Type B pancreatic cell (in vitro differentiated cells): ENCODE results near the gene KMT2B. TPM values are rescaled to one million over a fixed set of nuclear protein-coding genes. Genes with fewer than 3 reads are reported as not detected.

Source experiments
- DNase-seq: peaks from one replicate; pipeline ENCODE4 v3.0.0; 2021; ENCODE audit warnings: mixed read lengths; ENCODE audit not compliant: unreplicated experiment; ENCODE audit errors: extremely low spot score
- H3K27ac Mint-ChIP-seq: 2 replicates; pipeline ENCODE4 v1.8.0; 2021; ENCODE audit warnings: mild to moderate bottlenecking, mixed read lengths
- H3K27me3 Mint-ChIP-seq: 2 replicates; pipeline ENCODE4 v1.8.0; 2021; ENCODE audit warnings: mixed read lengths
- H3K36me3 Mint-ChIP-seq: 2 replicates; pipeline ENCODE4 v1.8.0; 2021; ENCODE audit warnings: mixed read lengths
- H3K4me1 Mint-ChIP-seq: one replicate; pipeline ENCODE4 v1.8.0; 2021; ENCODE audit warnings: mixed read lengths; ENCODE audit not compliant: unreplicated experiment
- H3K4me3 Mint-ChIP-seq: 2 replicates; pipeline ENCODE4 v1.8.0; 2021; ENCODE audit warnings: mild to moderate bottlenecking, mixed read lengths
- H3K9me3 Mint-ChIP-seq: 2 replicates; pipeline ENCODE4 v1.8.0; 2021; ENCODE audit warnings: mixed read lengths
- CTCF ChIP-seq: fragments of 200-600 bp; sonication (generic); conservative IDR thresholded peaks from 2 replicates; pipeline ENCODE4 v1.5.0; 2021; ENCODE audit warnings: antibody characterized with exemption, mild to moderate bottlenecking
- total RNA-seq: library from RNA; stranded (reverse); gene quantifications from 2 replicates; pipeline ENCODE4 v1.2.1, GENCODE V29; 2021; ENCODE audit warnings: low replicate concordance

Gene KMT2B
- total RNA-seq, 1 donor from 2014 or later = 55.4 TPM

GRCh38 chr19:35776102-35776788 is 58.4 kb downstream of the KMT2B start:
- Mint-ChIP-seq H3K36me3 (no peaks in the 10 kb centered on the region), H3K4me1 (peaks cover 34% of the 10 kb centered on the region), H3K27me3 (no peaks in the 10 kb centered on the region), H3K9me3 (no peaks in the 10 kb centered on the region), H3K27ac (no peak overlapping the region), H3K4me3 (peak overlapping the region; percentile 84)
- peak; percentile 60 for DNase-seq
- TF ChIP-seq CTCF = no peak

GRCh38 chr19:35777086-35777841 is 59.5 kb downstream of the KMT2B start:
- Mint-ChIP-seq H3K27ac (peak overlapping the region; percentile 13), H3K27me3 (no peaks in the 10 kb centered on the region), H3K4me3 (peak overlapping the region; percentile 84), H3K9me3 (no peaks in the 10 kb centered on the region), H3K36me3 (no peaks in the 10 kb centered on the region), H3K4me1 (peaks cover 34% of the 10 kb centered on the region)
- no peak for TF ChIP-seq CTCF
- DNase-seq = peak; percentile 64

- Mint-ChIP-seq H3K27ac (no peak overlapping the region), H3K4me1 (peaks cover 31% of the 10 kb centered on the region), H3K9me3 (no peaks in the 10 kb centered on the region), H3K36me3 (peaks cover 2% of the 10 kb centered on the region), H3K27me3 (no peaks in the 10 kb centered on the region), H3K4me3 (peak overlapping the region; percentile 84)
- no peak for TF ChIP-seq CTCF
- DNase-seq = no peak
Observed at GRCh38 chr19:35777961-35778360, 60.2 kb downstream of the KMT2B start.

- H3K9me3 Mint-ChIP-seq = no peaks in the 10 kb centered on the region
- H3K4me3 Mint-ChIP-seq = no peak overlapping the region
- no peak overlapping the region for H3K27ac Mint-ChIP-seq
- no peak for DNase-seq
- no peak for TF ChIP-seq CTCF
- H3K27me3 Mint-ChIP-seq = no peaks in the 10 kb centered on the region
- H3K36me3 Mint-ChIP-seq = peaks cover 6% of the 10 kb centered on the region
- peaks cover 29% of the 10 kb centered on the region for H3K4me1 Mint-ChIP-seq
Observed at GRCh38 chr19:35779033-35779432, 61.2 kb downstream of the KMT2B start.

- no peak overlapping the region for H3K4me3 Mint-ChIP-seq
- no peaks in the 10 kb centered on the region for H3K9me3 Mint-ChIP-seq
- no peak for DNase-seq
- H3K27me3 Mint-ChIP-seq = no peaks in the 10 kb centered on the region
- peaks cover 6% of the 10 kb centered on the region for H3K36me3 Mint-ChIP-seq
- no peak for TF ChIP-seq CTCF
- peaks cover 20% of the 10 kb centered on the region for H3K4me1 Mint-ChIP-seq
- no peak overlapping the region for H3K27ac Mint-ChIP-seq
Observed at GRCh38 chr19:35780058-35780457, 62.3 kb downstream of the KMT2B start.
